Loucy (cell line): ENCODE measurements around the gene CD80.

ENCODE experiments used
- EZH2phosphoT487 ChIP-seq: fragments of 200-600 bp; IDR thresholded peaks from 2 replicates; pipeline ENCODE4 v1.6.1; 2018; ENCODE audit warnings: antibody characterized with exemption, mild to moderate bottlenecking, moderate library complexity, borderline replicate concordance
- TF ChIP-seq, protein P1 (sequence below): fragments of 200-600 bp; sonication (generic); conservative IDR thresholded peaks from 2 replicates; pipeline ENCODE4 v1.5.1; 2014; ENCODE audit warnings: mild to moderate bottlenecking, antibody characterized with exemption, low read length

DNA sequence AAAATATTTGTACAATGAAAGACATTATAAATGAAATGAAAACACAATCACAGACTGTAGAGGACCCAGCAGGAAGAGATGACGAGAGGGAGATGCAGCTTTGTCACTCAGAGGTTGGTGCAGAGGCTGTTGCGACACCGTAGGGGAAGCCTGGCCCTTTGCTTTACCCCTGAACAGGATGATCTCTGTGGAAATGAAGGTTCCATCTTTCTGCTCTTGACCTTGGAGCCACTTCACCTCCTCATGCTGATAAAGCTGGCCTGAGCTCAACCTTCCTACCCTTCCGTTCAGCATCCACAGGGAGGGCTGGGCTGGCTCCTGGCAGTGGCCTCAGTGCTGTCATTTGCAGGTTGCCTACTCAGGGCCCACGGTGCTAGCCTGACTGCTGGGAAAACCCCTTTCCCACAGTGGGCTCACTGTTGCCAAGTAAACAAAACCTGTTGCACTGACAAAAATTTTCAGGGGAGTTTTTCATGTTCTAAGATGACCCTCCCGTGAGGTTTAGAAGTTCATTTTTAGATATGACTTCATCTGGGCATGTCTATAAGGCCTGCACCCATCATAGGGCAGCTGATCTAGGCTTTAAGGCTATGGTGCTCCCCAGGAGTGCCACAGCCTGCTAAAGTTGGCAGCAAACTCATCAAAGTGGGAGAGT is 3.0 kb upstream of the CD80 start:
- TF ChIP-seq, protein P1, sequence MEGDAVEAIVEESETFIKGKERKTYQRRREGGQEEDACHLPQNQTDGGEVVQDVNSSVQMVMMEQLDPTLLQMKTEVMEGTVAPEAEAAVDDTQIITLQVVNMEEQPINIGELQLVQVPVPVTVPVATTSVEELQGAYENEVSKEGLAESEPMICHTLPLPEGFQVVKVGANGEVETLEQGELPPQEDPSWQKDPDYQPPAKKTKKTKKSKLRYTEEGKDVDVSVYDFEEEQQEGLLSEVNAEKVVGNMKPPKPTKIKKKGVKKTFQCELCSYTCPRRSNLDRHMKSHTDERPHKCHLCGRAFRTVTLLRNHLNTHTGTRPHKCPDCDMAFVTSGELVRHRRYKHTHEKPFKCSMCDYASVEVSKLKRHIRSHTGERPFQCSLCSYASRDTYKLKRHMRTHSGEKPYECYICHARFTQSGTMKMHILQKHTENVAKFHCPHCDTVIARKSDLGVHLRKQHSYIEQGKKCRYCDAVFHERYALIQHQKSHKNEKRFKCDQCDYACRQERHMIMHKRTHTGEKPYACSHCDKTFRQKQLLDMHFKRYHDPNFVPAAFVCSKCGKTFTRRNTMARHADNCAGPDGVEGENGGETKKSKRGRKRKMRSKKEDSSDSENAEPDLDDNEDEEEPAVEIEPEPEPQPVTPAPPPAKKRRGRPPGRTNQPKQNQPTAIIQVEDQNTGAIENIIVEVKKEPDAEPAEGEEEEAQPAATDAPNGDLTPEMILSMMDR: no peak
- TF ChIP-seq EZH2phosphoT487: no peak
